GM18517 (cell line): ENCODE results near the gene TREH.

ENCODE experiments used
- ATAC-seq: cut with Tn5 transposase; IDR thresholded peaks from one replicate; pipeline ENCODE4 v1.9.1; 2021; ENCODE audit warnings: mild to moderate bottlenecking, moderate library complexity; ENCODE audit not compliant: unreplicated experiment

Gene TREH

GRCh38 chr11:118671254-118671653 lies 8.2 kb downstream of the TREH start:
- ATAC-seq: no peak

GRCh38 chr11:118670063-118670462 lies 9.4 kb downstream of the TREH start:
- ATAC-seq: no peak

GRCh38 chr11:118666371-118666770 lies 13.1 kb downstream of the TREH start:
- ATAC-seq: no peak

GRCh38 chr11:118663902-118664301 lies 15.5 kb downstream of the TREH start:
- no peak for ATAC-seq

GRCh38 chr11:118663381-118663780 lies 16.1 kb downstream of the TREH start:
- ATAC-seq: no peak

- no peak for ATAC-seq
Measured at GRCh38 chr11:118662401-118663271, 16.8 kb downstream of the TREH start.

GRCh38 chr11:118661425-118662301 lies 17.8 kb downstream of the TREH start:
- no peak for ATAC-seq

GRCh38 chr11:118660681-118661424 lies 18.6 kb downstream of the TREH start:
- no peak for ATAC-seq

- ATAC-seq: no peak
Measured at GRCh38 chr11:118659953-118660680, 19.3 kb downstream of the TREH start.

- no peak for ATAC-seq
Measured at GRCh38 chr11:118659314-118659952, 20.0 kb downstream of the TREH start.

- no peak for ATAC-seq
Measured at GRCh38 chr11:118658429-118659313, 20.8 kb downstream of the TREH start.

GRCh38 chr11:118657709-118658428 lies 21.6 kb downstream of the TREH start:
- no peak for ATAC-seq

- ATAC-seq: no peak
Measured at GRCh38 chr11:118657238-118657637, 22.2 kb downstream of the TREH start.

GRCh38 chr11:118656563-118657165 lies 22.8 kb downstream of the TREH start:
- ATAC-seq: no peak

- ATAC-seq: no peak
Measured at GRCh38 chr11:118655486-118656190, 23.8 kb downstream of the TREH start.

GRCh38 chr11:118653684-118654390 lies 25.6 kb downstream of the TREH start:
- no peak for ATAC-seq
